DND-41 (cell line): ENCODE results near the gene RPN2.

ENCODE experiments used
- ATAC-seq: fragments of 200-7000 bp; cut with Tn5 transposase; 3 replicates; pipeline ENCODE4 v1.9.1; 2021; ENCODE audit warnings: low read depth; ENCODE audit not compliant: insufficient read depth
- DNase-seq: peaks from one replicate; pipeline ENCODE4 v3.0.0-alpha.2; 2020
- H2AFZ ChIP-seq: 2 replicates; pipeline ENCODE4 v1.6.0; 2012; ENCODE audit warnings: low read depth, low read length
- H3K27ac ChIP-seq: 2 replicates; pipeline ENCODE4 v1.5.1; 2012; ENCODE audit warnings: low read length, inconsistent platforms
- H3K27me3 ChIP-seq: fragments of 200-600 bp; sonication (generic); 2 replicates; pipeline ENCODE4 v1.6.0; 2012; ENCODE audit warnings: low read length, mild to moderate bottlenecking, inconsistent platforms; ENCODE audit not compliant: insufficient read depth, poor library complexity
- H3K36me3 ChIP-seq: 2 replicates; pipeline ENCODE4 v1.5.1; 2012; ENCODE audit warnings: low read length, inconsistent platforms; ENCODE audit not compliant: insufficient read depth
- H3K4me1 ChIP-seq: 2 replicates; pipeline ENCODE4 v1.5.1; 2012; ENCODE audit warnings: mild to moderate bottlenecking, low read length; ENCODE audit not compliant: insufficient read depth
- H3K4me2 ChIP-seq: 2 replicates; pipeline ENCODE4 v1.6.0; 2012; ENCODE audit warnings: mild to moderate bottlenecking, moderate library complexity, low read length, inconsistent platforms; ENCODE audit not compliant: insufficient read depth
- H3K4me3 ChIP-seq, 2 experiments: fragments of 200-600 bp in 1 of 2; shearing (Covaris generic) in 1 of 2; 2 replicates each; pipeline ENCODE4 v1.5.1; 2012 to 2016; ENCODE audit warnings: inconsistent platforms in 2 of 2, low read length in 2 of 2, mild to moderate bottlenecking in 2 of 2, low read depth in 1 of 2, moderate library complexity in 1 of 2
- H3K79me2 ChIP-seq: 2 replicates; pipeline ENCODE4 v1.6.0; 2012; ENCODE audit warnings: low read length, inconsistent platforms; ENCODE audit not compliant: insufficient read depth
- H3K9ac ChIP-seq: 2 replicates; pipeline ENCODE4 v1.6.0; 2012; ENCODE audit warnings: low read depth, mild to moderate bottlenecking, inconsistent platforms, low read length, moderate library complexity
- H3K9me3 ChIP-seq: 2 replicates; pipeline ENCODE4 v1.5.1; 2012; ENCODE audit warnings: low read length, moderate library complexity, mild to moderate bottlenecking, inconsistent platforms; ENCODE audit not compliant: insufficient read depth, severe bottlenecking
- H4K20me1 ChIP-seq: 2 replicates; pipeline ENCODE4 v1.6.0; 2012; ENCODE audit warnings: low read length; ENCODE audit not compliant: insufficient read depth
- CTCF ChIP-seq: IDR thresholded peaks from 2 replicates; pipeline ENCODE4 v1.5.1; 2012; ENCODE audit warnings: borderline replicate concordance, low read length, moderate library complexity, mild to moderate bottlenecking; ENCODE audit not compliant: poor library complexity, severe bottlenecking; ENCODE audit errors: extremely low read depth
- EZH2 ChIP-seq: IDR thresholded peaks from 3 replicates; pipeline ENCODE4 v1.6.1; 2012; ENCODE audit warnings: borderline replicate concordance, low read depth, mild to moderate bottlenecking, moderate library complexity, low read length, inconsistent platforms; ENCODE audit not compliant: severe bottlenecking

Gene RPN2

GRCh38 chr20:37198932-37199660, 20.0 kb downstream of the RPN2 start:
- Histone ChIP-seq H3K27me3 (no peaks in the 10 kb centered on the region), H4K20me1 (peaks cover 76% of the 10 kb centered on the region), H3K36me3 (peaks cover 79% of the 10 kb centered on the region), H3K79me2 (peaks cover 78% of the 10 kb centered on the region), H3K27ac (no peak overlapping the region), H3K4me3 (no peak overlapping the region), H3K9me3 (no peaks in the 10 kb centered on the region), H3K4me2 (no peak overlapping the region), H2AFZ (no peak overlapping the region), H3K4me1 (no peaks in the 10 kb centered on the region), H3K9ac (no peak overlapping the region)
- no peak for TF ChIP-seq EZH2
- TF ChIP-seq CTCF, result no peak
- ATAC-seq, result no peak
- DNase-seq, result no peak

- Histone ChIP-seq H3K36me3 (peaks cover 92% of the 10 kb centered on the region), H4K20me1 (peaks cover 73% of the 10 kb centered on the region), H3K4me2 (no peak overlapping the region), H3K9ac (no peak overlapping the region), H2AFZ (no peak overlapping the region), H3K9me3 (no peaks in the 10 kb centered on the region), H3K4me1 (no peaks in the 10 kb centered on the region), H3K79me2 (peaks cover 74% of the 10 kb centered on the region), H3K27ac (no peak overlapping the region), H3K4me3 (no peak overlapping the region), H3K27me3 (no peaks in the 10 kb centered on the region)
- TF ChIP-seq EZH2 (no peak), CTCF (no peak)
- DNase-seq (no peak), ATAC-seq (no peak)
Measured at GRCh38 chr20:37200376-37200775, 21.2 kb downstream of the RPN2 start.

- Histone ChIP-seq H2AFZ (no peak overlapping the region), H3K9me3 (no peaks in the 10 kb centered on the region), H3K9ac (no peak overlapping the region), H3K4me3 (no peak overlapping the region), H3K4me1 (no peaks in the 10 kb centered on the region), H3K27me3 (no peaks in the 10 kb centered on the region), H3K36me3 (peaks cover 100% of the 10 kb centered on the region), H3K79me2 (peaks cover 66% of the 10 kb centered on the region), H3K27ac (no peak overlapping the region), H4K20me1 (peaks cover 66% of the 10 kb centered on the region), H3K4me2 (no peak overlapping the region)
- no peak for DNase-seq
- no peak for TF ChIP-seq EZH2
- no peak for ATAC-seq
Measured at GRCh38 chr20:37200926-37201826, 22.0 kb downstream of the RPN2 start.

GRCh38 chr20:37201827-37202162, 22.7 kb downstream of the RPN2 start:
- no peak for TF ChIP-seq EZH2
- no peak for TF ChIP-seq CTCF
- H2AFZ ChIP-seq, result no peak overlapping the region
- H3K4me1 ChIP-seq, result no peaks in the 10 kb centered on the region
- ATAC-seq, result no peak
- H3K4me3 ChIP-seq, result no peak overlapping the region
- peaks cover 60% of the 10 kb centered on the region for H3K79me2 ChIP-seq
- no peak for DNase-seq
- H3K9ac ChIP-seq, result no peak overlapping the region
- no peak overlapping the region for H3K27ac ChIP-seq
- H3K36me3 ChIP-seq, result peaks cover 100% of the 10 kb centered on the region
- H3K27me3 ChIP-seq, result no peaks in the 10 kb centered on the region
- H4K20me1 ChIP-seq, result peaks cover 60% of the 10 kb centered on the region
- no peaks in the 10 kb centered on the region for H3K9me3 ChIP-seq
- no peak overlapping the region for H3K4me2 ChIP-seq
